Mesendoderm (in vitro differentiated cells): Measurements from ENCODE around the gene VPS8.
A peak's percentile ranks its signal among the peaks of the same experiment; 100 is the strongest.

Source experiments
- DNase-seq: peaks from one replicate; pipeline ENCODE4 v3.0.0; 2013
- H2AK5ac ChIP-seq: 2 replicates; pipeline ENCODE4 v1.6.1; 2013; ENCODE audit warnings: low read length, inconsistent platforms
- H2BK120ac ChIP-seq: 2 replicates; pipeline ENCODE4 v1.6.1; 2013; ENCODE audit warnings: low read depth, mild to moderate bottlenecking, low read length, moderate library complexity, mixed read lengths
- H2BK15ac ChIP-seq: replicated peaks from 2 replicates; pipeline ENCODE4 v1.6.1; 2013; ENCODE audit warnings: low read depth, mild to moderate bottlenecking, moderate library complexity
- H2BK5ac ChIP-seq: 2 replicates; pipeline ENCODE4 v1.6.1; 2013; ENCODE audit warnings: low read length, inconsistent platforms
- H3K18ac ChIP-seq: 2 replicates; pipeline ENCODE4 v1.6.1; 2013; ENCODE audit warnings: mild to moderate bottlenecking, low read length, mixed read lengths
- H3K23ac ChIP-seq: one replicate; pipeline ENCODE4 v1.6.1; 2013; ENCODE audit warnings: low read length
- H3K27ac ChIP-seq: 2 replicates; pipeline ENCODE4 v1.5.1; 2013; ENCODE audit warnings: low read depth, mild to moderate bottlenecking, inconsistent platforms, low read length, moderate library complexity
- H3K27me3 ChIP-seq: 2 replicates; pipeline ENCODE4 v1.6.1; 2013; ENCODE audit warnings: low read length, control low read depth, mild to moderate bottlenecking, inconsistent platforms; ENCODE audit not compliant: insufficient read depth, poor library complexity
- H3K36me3 ChIP-seq: 2 replicates; pipeline ENCODE4 v1.6.1; 2013; ENCODE audit warnings: low read length, inconsistent platforms; ENCODE audit not compliant: control insufficient read depth, insufficient read depth
- H3K4ac ChIP-seq: one replicate; pipeline ENCODE4 v1.6.1; 2013; ENCODE audit warnings: low read depth, mild to moderate bottlenecking, low read length, moderate library complexity
- H3K4me1 ChIP-seq: 2 replicates; pipeline ENCODE4 v1.6.1; 2013; ENCODE audit warnings: low read depth, low read length, inconsistent platforms; ENCODE audit not compliant: control insufficient read depth
- H3K4me2 ChIP-seq: 2 replicates; pipeline ENCODE4 v1.6.1; 2013; ENCODE audit warnings: low read length
- H3K4me3 ChIP-seq: 2 replicates; pipeline ENCODE4 v1.5.1; 2013; ENCODE audit warnings: mild to moderate bottlenecking, low read length
- H3K56ac ChIP-seq: one replicate; pipeline ENCODE4 v1.6.1; 2013; ENCODE audit warnings: low read length
- H3K79me1 ChIP-seq: 2 replicates; pipeline ENCODE4 v1.6.1; 2013; ENCODE audit warnings: low read length, inconsistent platforms
- H3K79me2 ChIP-seq: 2 replicates; pipeline ENCODE4 v1.6.1; 2013; ENCODE audit warnings: mild to moderate bottlenecking, low read length; ENCODE audit not compliant: control insufficient read depth, insufficient read depth
- H3K9ac ChIP-seq: 2 replicates; pipeline ENCODE4 v1.6.1; 2013; ENCODE audit warnings: low read length, inconsistent platforms
- H4K5ac ChIP-seq: one replicate; pipeline ENCODE4 v1.6.1; 2013; ENCODE audit warnings: low read length
- H4K8ac ChIP-seq: one replicate; pipeline ENCODE4 v1.6.1; 2013; ENCODE audit warnings: low read depth, mild to moderate bottlenecking, control low read depth, low read length, moderate library complexity
- WGBS: extraction: QIAGEN DNeasy Blood & Tissue Kit; methylation state at CpG from one replicate; pipeline ENCODE4 v1.1.7; 2013; ENCODE audit warnings: low lambda C conversion rate, missing lambda C conversion rate; ENCODE audit not compliant: insufficient coverage; ENCODE audit errors: extremely low coverage; 5-methylcytosine and 5-hydroxymethylcytosine counted together

The VPS8 gene

GRCh38 chr3:184965639-184966430, 153.9 kb downstream of the VPS8 start:
- H3K27me3 ChIP-seq: no peaks in the 10 kb centered on the region
- no CpG with 5 or more reads among the region's 6 CpGs for WGBS
- H3K56ac ChIP-seq: no peak overlapping the region
- no peak overlapping the region for H3K4me2 ChIP-seq
- H3K36me3 ChIP-seq: no peaks in the 10 kb centered on the region
- H3K27ac ChIP-seq: no peak overlapping the region
- no peak overlapping the region for H2BK5ac ChIP-seq
- H3K23ac ChIP-seq: no peak overlapping the region
- H2BK15ac ChIP-seq: no peak overlapping the region
- no peak overlapping the region for H4K8ac ChIP-seq
- H2BK120ac ChIP-seq: no peak overlapping the region
- no peak overlapping the region for H3K4me3 ChIP-seq
- no peak overlapping the region for H4K5ac ChIP-seq
- H3K9ac ChIP-seq: no peak overlapping the region
- no peak overlapping the region for H3K4ac ChIP-seq
- H2AK5ac ChIP-seq: no peak overlapping the region
- peak; percentile 34 for DNase-seq
- no peaks in the 10 kb centered on the region for H3K4me1 ChIP-seq
- H3K79me2 ChIP-seq: no peaks in the 10 kb centered on the region
- H3K18ac ChIP-seq: no peak overlapping the region
- H3K79me1 ChIP-seq: no peaks in the 10 kb centered on the region

GRCh38 chr3:184968115-184968514, 156.1 kb downstream of the VPS8 start:
- H2BK15ac ChIP-seq: no peak overlapping the region
- no CpG with 5 or more reads among the region's 1 CpG for WGBS
- no peak overlapping the region for H3K56ac ChIP-seq
- H2BK120ac ChIP-seq: no peak overlapping the region
- H4K8ac ChIP-seq: no peak overlapping the region
- no peak overlapping the region for H2AK5ac ChIP-seq
- no peaks in the 10 kb centered on the region for H3K79me2 ChIP-seq
- H3K27ac ChIP-seq: no peak overlapping the region
- H3K79me1 ChIP-seq: no peaks in the 10 kb centered on the region
- no peak overlapping the region for H2BK5ac ChIP-seq
- H3K4me2 ChIP-seq: no peak overlapping the region
- no peak overlapping the region for H3K23ac ChIP-seq
- no peaks in the 10 kb centered on the region for H3K36me3 ChIP-seq
- H3K9ac ChIP-seq: no peak overlapping the region
- DNase-seq: no peak
- no peak overlapping the region for H4K5ac ChIP-seq
- H3K4ac ChIP-seq: no peak overlapping the region
- H3K27me3 ChIP-seq: no peaks in the 10 kb centered on the region
- no peaks in the 10 kb centered on the region for H3K4me1 ChIP-seq
- no peak overlapping the region for H3K4me3 ChIP-seq
- no peak overlapping the region for H3K18ac ChIP-seq

- Histone ChIP-seq H4K8ac (no peak overlapping the region), H3K27ac (no peak overlapping the region), H3K79me1 (no peaks in the 10 kb centered on the region), H3K4me2 (no peak overlapping the region), H3K27me3 (no peaks in the 10 kb centered on the region), H2AK5ac (no peak overlapping the region), H3K79me2 (no peaks in the 10 kb centered on the region), H3K36me3 (no peaks in the 10 kb centered on the region), H3K9ac (no peak overlapping the region), H3K56ac (no peak overlapping the region), H3K23ac (no peak overlapping the region), H2BK15ac (no peak overlapping the region), H2BK120ac (no peak overlapping the region), H3K4me1 (no peaks in the 10 kb centered on the region), H4K5ac (no peak overlapping the region), H3K18ac (no peak overlapping the region), H3K4ac (no peak overlapping the region), H3K4me3 (no peak overlapping the region), H2BK5ac (no peak overlapping the region)
- DNase-seq: no peak
- no CpG with 5 or more reads among the region's 3 CpGs for WGBS
These were observed 158.2 kb downstream of the VPS8 start for GRCh38 chr3:184970186-184970585.

- DNase-seq: no peak
- no peak overlapping the region for H3K4me3 ChIP-seq
- no peak overlapping the region for H2BK15ac ChIP-seq
- H3K27ac ChIP-seq: no peak overlapping the region
- WGBS: no CpG with 5 or more reads among the region's 1 CpG
- no peak overlapping the region for H3K18ac ChIP-seq
- H3K79me1 ChIP-seq: no peaks in the 10 kb centered on the region
- no peaks in the 10 kb centered on the region for H3K4me1 ChIP-seq
- no peak overlapping the region for H3K56ac ChIP-seq
- H4K8ac ChIP-seq: no peak overlapping the region
- no peaks in the 10 kb centered on the region for H3K27me3 ChIP-seq
- H4K5ac ChIP-seq: no peak overlapping the region
- H3K4me2 ChIP-seq: no peak overlapping the region
- no peak overlapping the region for H2AK5ac ChIP-seq
- H3K23ac ChIP-seq: no peak overlapping the region
- no peaks in the 10 kb centered on the region for H3K36me3 ChIP-seq
- H3K79me2 ChIP-seq: no peaks in the 10 kb centered on the region
- H2BK120ac ChIP-seq: no peak overlapping the region
- H3K9ac ChIP-seq: no peak overlapping the region
- no peak overlapping the region for H3K4ac ChIP-seq
- H2BK5ac ChIP-seq: no peak overlapping the region
These were observed 165.8 kb downstream of the VPS8 start for GRCh38 chr3:184977796-184978195.

GRCh38 chr3:184981071-184981470, 169.1 kb downstream of the VPS8 start:
- Histone ChIP-seq H3K4me2 (no peak overlapping the region), H3K36me3 (no peaks in the 10 kb centered on the region), H3K27me3 (no peaks in the 10 kb centered on the region), H3K79me1 (no peaks in the 10 kb centered on the region), H3K79me2 (no peaks in the 10 kb centered on the region), H3K23ac (no peak overlapping the region), H2AK5ac (no peak overlapping the region), H4K8ac (no peak overlapping the region), H3K4me3 (no peak overlapping the region), H3K18ac (no peak overlapping the region), H4K5ac (no peak overlapping the region), H2BK15ac (no peak overlapping the region), H3K27ac (no peak overlapping the region), H3K9ac (no peak overlapping the region), H3K4me1 (no peaks in the 10 kb centered on the region), H3K56ac (no peak overlapping the region), H3K4ac (no peak overlapping the region), H2BK120ac (no peak overlapping the region), H2BK5ac (no peak overlapping the region)
- WGBS: no CpG with 5 or more reads among the region's 3 CpGs
- DNase-seq: no peak

GRCh38 chr3:184982076-184982475, 170.1 kb downstream of the VPS8 start:
- no peak for DNase-seq
- H2BK120ac ChIP-seq: no peak overlapping the region
- no peak overlapping the region for H4K5ac ChIP-seq
- H3K36me3 ChIP-seq: no peaks in the 10 kb centered on the region
- H3K27me3 ChIP-seq: no peaks in the 10 kb centered on the region
- no peaks in the 10 kb centered on the region for H3K79me1 ChIP-seq
- no peak overlapping the region for H3K4me3 ChIP-seq
- H3K4ac ChIP-seq: no peak overlapping the region
- H3K9ac ChIP-seq: no peak overlapping the region
- H3K4me2 ChIP-seq: no peak overlapping the region
- no peaks in the 10 kb centered on the region for H3K4me1 ChIP-seq
- no peak overlapping the region for H3K18ac ChIP-seq
- H3K27ac ChIP-seq: no peak overlapping the region
- no peak overlapping the region for H4K8ac ChIP-seq
- WGBS: no CpG with 5 or more reads among the region's 3 CpGs
- no peak overlapping the region for H3K23ac ChIP-seq
- H3K56ac ChIP-seq: no peak overlapping the region
- no peak overlapping the region for H2BK15ac ChIP-seq
- H2BK5ac ChIP-seq: no peak overlapping the region
- no peaks in the 10 kb centered on the region for H3K79me2 ChIP-seq
- H2AK5ac ChIP-seq: no peak overlapping the region
